DOHH2 (cell line): ENCODE results near the gene TRPM3.

Experiments used
- H3F3A ChIP-seq: fragments of 200-600 bp; sonication (generic), shearing (Covaris generic); 2 replicates; pipeline ENCODE4 v1.6.0; 2016; ENCODE audit warnings: antibody characterized with exemption, mild to moderate bottlenecking; ENCODE audit not compliant: control insufficient read depth, insufficient read depth
- H3K27ac ChIP-seq: fragments of 200-600 bp; sonication (generic); 2 replicates; pipeline ENCODE4 v1.5.1; 2014; ENCODE audit warnings: low read depth, mild to moderate bottlenecking, low read length, moderate library complexity
- H3K27me3 ChIP-seq: fragments of 200-600 bp; sonication (generic); 2 replicates; pipeline ENCODE4 v1.6.1; 2014; ENCODE audit warnings: mild to moderate bottlenecking, low read length, mixed read lengths; ENCODE audit not compliant: control insufficient read depth
- H3K36me3 ChIP-seq: fragments of 200-600 bp; sonication (generic); 2 replicates; pipeline ENCODE4 v1.6.1; 2014; ENCODE audit warnings: mild to moderate bottlenecking, low read length, moderate library complexity, mixed read lengths; ENCODE audit not compliant: control insufficient read depth
- H3K4me1 ChIP-seq: fragments of 200-600 bp; sonication (generic); 2 replicates; pipeline ENCODE4 v1.6.1; 2014; ENCODE audit warnings: mild to moderate bottlenecking, low read length, mixed read lengths; ENCODE audit not compliant: control insufficient read depth
- H3K4me2 ChIP-seq: fragments of 200-600 bp; sonication (generic); 2 replicates; pipeline ENCODE4 v1.6.0; 2014; ENCODE audit warnings: mild to moderate bottlenecking, low read length, moderate library complexity
- H3K4me3 ChIP-seq: fragments of 200-600 bp; sonication (generic); 2 replicates; pipeline ENCODE4 v1.5.1; 2014; ENCODE audit warnings: mild to moderate bottlenecking, low read length, mixed read lengths
- H3K79me2 ChIP-seq: fragments of 200-600 bp; sonication (generic); 2 replicates; pipeline ENCODE4 v1.6.1; 2014; ENCODE audit warnings: mild to moderate bottlenecking, low read length, mixed read lengths; ENCODE audit not compliant: control insufficient read depth
- H3K9me2 ChIP-seq: fragments of 200-600 bp; sonication (generic); replicated peaks from 2 replicates; pipeline ENCODE4 v1.6.1; 2014; ENCODE audit warnings: mild to moderate bottlenecking, low read length, mixed read lengths; ENCODE audit not compliant: control insufficient read depth
- H3K9me3 ChIP-seq: fragments of 200-600 bp; sonication (generic); 2 replicates; pipeline ENCODE4 v1.6.1; 2014; ENCODE audit warnings: antibody characterized with exemption, low read length, mixed read lengths; ENCODE audit not compliant: control insufficient read depth, insufficient read depth
- H4K20me1 ChIP-seq: fragments of 200-600 bp; sonication (generic); 2 replicates; pipeline ENCODE4 v1.6.0; 2014; ENCODE audit warnings: low read depth, mild to moderate bottlenecking, antibody characterized with exemption, low read length, moderate library complexity; ENCODE audit not compliant: control insufficient read depth, insufficient read depth
- EZH2phosphoT487 ChIP-seq: fragments of 200-600 bp; sonication (generic); IDR thresholded peaks from 2 replicates; pipeline ENCODE4 v1.6.1; 2017; ENCODE audit warnings: borderline replicate concordance, mild to moderate bottlenecking, antibody characterized with exemption, low read length, moderate library complexity, mixed read lengths
- TF ChIP-seq, protein P1 (sequence below): fragments of 200-600 bp; sonication (generic); IDR thresholded peaks from one replicate; pipeline ENCODE4 v1.5.1; 2014; ENCODE audit warnings: antibody characterized with exemption, mild to moderate bottlenecking, low read depth, low read length; ENCODE audit not compliant: poor library complexity, severe bottlenecking

The TRPM3 gene

DNA sequence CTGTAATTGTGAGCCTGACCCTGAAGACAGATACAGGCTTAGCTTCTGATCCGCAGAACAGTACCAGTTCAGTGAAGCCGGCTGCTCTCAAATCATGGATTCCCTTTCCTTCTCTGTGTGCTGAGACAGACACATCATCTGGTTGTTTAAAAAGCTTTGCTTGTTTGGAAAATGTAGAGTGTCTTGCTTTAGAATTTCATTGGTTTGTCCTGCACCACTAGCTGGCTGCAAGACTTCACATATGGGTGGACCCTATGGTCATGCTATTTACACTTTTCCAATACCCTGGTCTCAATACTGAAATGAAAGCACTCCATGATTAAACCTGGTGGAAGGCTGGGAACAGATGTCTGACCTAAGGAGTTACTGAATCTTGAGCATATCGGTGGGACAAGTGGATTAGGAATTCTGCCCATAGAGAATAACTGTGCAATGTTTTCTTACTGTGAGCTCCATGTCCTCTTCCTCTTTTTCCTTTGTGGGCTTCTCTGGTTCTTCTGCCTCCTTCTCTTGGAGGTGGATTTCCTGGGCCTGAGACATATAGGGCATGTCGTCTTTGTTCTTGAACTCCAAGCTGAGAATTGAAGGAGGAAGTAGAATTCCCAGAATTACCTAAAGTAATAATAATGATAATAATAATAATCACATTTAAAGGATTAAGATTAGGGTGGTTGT is 505.8 kb downstream of the TRPM3 start:
- peaks cover 6% of the 10 kb centered on the region for H3K27me3 ChIP-seq
- no peaks in the 10 kb centered on the region for H3F3A ChIP-seq
- H3K9me2 ChIP-seq: no peaks in the 10 kb centered on the region
- TF ChIP-seq, protein P1, sequence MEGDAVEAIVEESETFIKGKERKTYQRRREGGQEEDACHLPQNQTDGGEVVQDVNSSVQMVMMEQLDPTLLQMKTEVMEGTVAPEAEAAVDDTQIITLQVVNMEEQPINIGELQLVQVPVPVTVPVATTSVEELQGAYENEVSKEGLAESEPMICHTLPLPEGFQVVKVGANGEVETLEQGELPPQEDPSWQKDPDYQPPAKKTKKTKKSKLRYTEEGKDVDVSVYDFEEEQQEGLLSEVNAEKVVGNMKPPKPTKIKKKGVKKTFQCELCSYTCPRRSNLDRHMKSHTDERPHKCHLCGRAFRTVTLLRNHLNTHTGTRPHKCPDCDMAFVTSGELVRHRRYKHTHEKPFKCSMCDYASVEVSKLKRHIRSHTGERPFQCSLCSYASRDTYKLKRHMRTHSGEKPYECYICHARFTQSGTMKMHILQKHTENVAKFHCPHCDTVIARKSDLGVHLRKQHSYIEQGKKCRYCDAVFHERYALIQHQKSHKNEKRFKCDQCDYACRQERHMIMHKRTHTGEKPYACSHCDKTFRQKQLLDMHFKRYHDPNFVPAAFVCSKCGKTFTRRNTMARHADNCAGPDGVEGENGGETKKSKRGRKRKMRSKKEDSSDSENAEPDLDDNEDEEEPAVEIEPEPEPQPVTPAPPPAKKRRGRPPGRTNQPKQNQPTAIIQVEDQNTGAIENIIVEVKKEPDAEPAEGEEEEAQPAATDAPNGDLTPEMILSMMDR: no peak
- TF ChIP-seq EZH2phosphoT487: no peak
- H3K79me2 ChIP-seq: no peaks in the 10 kb centered on the region
- no peaks in the 10 kb centered on the region for H3K9me3 ChIP-seq
- no peak overlapping the region for H3K4me3 ChIP-seq
- no peak overlapping the region for H3K27ac ChIP-seq
- no peak overlapping the region for H3K4me2 ChIP-seq
- no peaks in the 10 kb centered on the region for H3K4me1 ChIP-seq
- H4K20me1 ChIP-seq: no peaks in the 10 kb centered on the region
- no peaks in the 10 kb centered on the region for H3K36me3 ChIP-seq

GRCh38 chr9:70614786-70615463 is 506.5 kb downstream of the TRPM3 start:
- Histone ChIP-seq H3K79me2 (no peaks in the 10 kb centered on the region), H3K4me1 (no peaks in the 10 kb centered on the region), H3K9me2 (no peaks in the 10 kb centered on the region), H3K4me2 (no peak overlapping the region), H3K4me3 (no peak overlapping the region), H3K27me3 (peaks cover 6% of the 10 kb centered on the region), H4K20me1 (no peaks in the 10 kb centered on the region), H3K36me3 (no peaks in the 10 kb centered on the region), H3K9me3 (no peaks in the 10 kb centered on the region), H3F3A (no peaks in the 10 kb centered on the region), H3K27ac (no peak overlapping the region)
- TF ChIP-seq, protein P1: no peak
- no peak for TF ChIP-seq EZH2phosphoT487

DNA sequence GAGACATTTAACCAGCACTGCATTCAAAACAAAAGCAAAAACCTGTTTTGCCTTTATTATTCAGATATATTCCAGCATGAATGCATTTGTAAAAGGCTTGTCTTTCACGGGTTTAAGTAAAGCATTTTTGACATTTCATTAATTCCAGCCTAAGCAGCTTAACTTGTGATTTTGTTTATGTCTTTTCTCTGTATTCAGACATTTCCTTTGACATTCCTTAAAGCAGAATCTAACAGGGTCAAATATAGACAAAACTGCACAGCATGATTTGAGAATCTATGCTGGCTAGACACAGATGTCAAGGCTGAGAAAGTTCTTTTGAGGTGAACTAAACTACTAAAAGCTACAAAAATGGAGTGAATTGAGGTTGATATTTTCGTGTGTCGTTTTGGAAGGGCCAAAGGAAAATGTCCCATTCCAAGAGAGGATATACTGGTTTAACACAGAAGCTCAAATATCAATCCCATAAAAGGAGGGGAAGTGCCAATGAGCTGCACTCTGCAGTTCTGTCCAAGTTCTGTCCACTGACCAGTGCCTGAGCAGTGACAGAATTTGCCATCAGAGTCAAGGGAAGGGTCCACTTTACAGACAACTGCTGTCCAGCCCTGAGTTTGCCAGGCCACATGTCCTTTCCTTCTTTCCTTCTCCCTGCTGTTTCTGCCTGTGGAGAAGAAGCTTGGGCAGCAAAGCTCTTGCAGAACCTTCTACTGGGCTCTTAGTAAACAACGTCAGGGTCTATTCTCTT is 508.2 kb downstream of the TRPM3 start:
- TF ChIP-seq, protein P1: no peak
- TF ChIP-seq EZH2phosphoT487: no peak
- Histone ChIP-seq H3K9me2 (no peaks in the 10 kb centered on the region), H3K36me3 (no peaks in the 10 kb centered on the region), H3K4me3 (no peak overlapping the region), H4K20me1 (no peaks in the 10 kb centered on the region), H3K27ac (no peak overlapping the region), H3K9me3 (no peaks in the 10 kb centered on the region), H3K79me2 (no peaks in the 10 kb centered on the region), H3K27me3 (peaks cover 6% of the 10 kb centered on the region), H3F3A (no peaks in the 10 kb centered on the region), H3K4me2 (no peak overlapping the region), H3K4me1 (peaks cover 3% of the 10 kb centered on the region)
